HepG2 (cell line): ENCODE measurements around the gene RRAD. TPM values are rescaled to one million over a fixed set of nuclear protein-coding genes. Genes with fewer than 3 reads are reported as not detected.
A peak's percentile ranks its signal among the peaks of the same experiment; 100 is the strongest.

ENCODE experiments used
- ATAC-seq: fragments of 200-7000 bp; cut with Tn5 transposase; 3 replicates; pipeline ENCODE4 v1.9.1; 2020; ENCODE audit warnings: mild to moderate bottlenecking, moderate library complexity
- BruUV-seq: library from RNA; stranded (reverse); fragments of 400-500 nt; replicated peaks from 2 replicates; lab custom pipeline; 2021; lab: Mats Ljungman, UMichigan
- CTCF ChIA-PET: fragments of 300-600 bp; formaldehyde crosslinking; extraction: SDS; loops from one replicate; lab custom pipeline; 2021; ENCODE audit warnings: low total read pairs, inconsistent platforms, low intra/inter-chr PET ratio; lab: Yijun Ruan, JAX
- POLR2A ChIA-PET: fragments of 350-600 bp; sonication (Branson Sonifier 250); formaldehyde crosslinking; loops from one replicate; lab custom pipeline; 2020; ENCODE audit warnings: antibody characterized with exemption, inconsistent platforms; lab: Yijun Ruan, JAX
- DNase-seq: peaks from one replicate; pipeline ENCODE4 v3.0.0-alpha.2; 2015; ENCODE audit warnings: low spot score
- FAIRE-seq: peaks from 3 replicates; lab custom pipeline; 2011; peaks lifted over from hg19 to GRCh38; lab: Jason Lieb, UNC
- H2AFZ ChIP-seq: one replicate; pipeline ENCODE4 v1.6.1; 2011; ENCODE audit warnings: low read length, inconsistent platforms
- H3K27ac ChIP-seq: fragments of 300-600 bp; 3 replicates; pipeline ENCODE4 v1.8.0; 2011; ENCODE audit warnings: mixed run types, mild to moderate bottlenecking, mixed read lengths, low read length, inconsistent platforms; ENCODE audit not compliant: insufficient read depth; ENCODE audit errors: extremely low read length
- H3K27me3 ChIP-seq, 2 experiments: fragments of 200-600 bp in 1 of 2; 2 replicates in 1 of 2; 3 replicates in 1 of 2; pipeline versions ENCODE4 v1.6.0 to v1.8.0; 2011; ENCODE audit warnings: low read length in 2 of 2, mild to moderate bottlenecking in 2 of 2, moderate library complexity in 2 of 2, inconsistent platforms in 1 of 2; ENCODE audit not compliant: insufficient read depth in 2 of 2, control insufficient read depth in 1 of 2
- H3K36me3 ChIP-seq, 2 experiments: fragments of 200-600 bp in 1 of 2; replicated peaks in 1 of 2; 2 replicates in 1 of 2; 3 replicates in 1 of 2; pipeline versions ENCODE4 v1.5.1 to v1.8.0; 2011; ENCODE audit warnings: low read length in 2 of 2, inconsistent platforms in 1 of 2; ENCODE audit not compliant: insufficient read depth in 2 of 2, control insufficient read depth in 1 of 2
- H3K4me1 ChIP-seq: 2 replicates; pipeline ENCODE4 v1.5.1; 2012; ENCODE audit warnings: low read length, inconsistent platforms; ENCODE audit not compliant: insufficient read depth
- H3K4me2 ChIP-seq: 2 replicates; pipeline ENCODE4 v1.6.0; 2011; ENCODE audit warnings: low read depth, low read length, inconsistent platforms
- H3K4me3 ChIP-seq, 3 experiments: fragments of 200-600 bp in 1 of 3; sonication (generic), shearing (Covaris generic) in 1 of 3; replicated peaks in 1 of 3; 2 replicates each; pipeline ENCODE4 v1.5.1; 2011 to 2016; ENCODE audit warnings: low read length in 3 of 3, inconsistent platforms in 2 of 3, low read depth in 2 of 3, mild to moderate bottlenecking in 2 of 3, control low read depth in 1 of 3, mixed read lengths in 1 of 3; ENCODE audit not compliant: insufficient read depth in 1 of 3
- H3K79me2 ChIP-seq: one replicate; pipeline ENCODE4 v1.6.1; 2011; ENCODE audit warnings: low read length, inconsistent platforms; ENCODE audit not compliant: insufficient read depth
- H3K9ac ChIP-seq: 2 replicates; pipeline ENCODE4 v1.6.0; 2011; ENCODE audit warnings: mild to moderate bottlenecking, low read depth, low read length, inconsistent platforms; ENCODE audit not compliant: insufficient read depth
- H3K9me3 ChIP-seq: 2 replicates; pipeline ENCODE4 v1.5.1; 2012; ENCODE audit warnings: mild to moderate bottlenecking, low read length
- H4K20me1 ChIP-seq: 2 replicates; pipeline ENCODE4 v1.6.0; 2011; ENCODE audit warnings: inconsistent platforms, mild to moderate bottlenecking, low read length, moderate library complexity; ENCODE audit not compliant: insufficient read depth
- CREM ChIP-seq, 2 experiments: sonication (generic) in 1 of 2; formaldehyde crosslinking in 1 of 2; IDR thresholded peaks; 2 replicates each; pipeline versions ENCODE4 v1.4.0 to v1.6.1; 2016 to 2020; ENCODE audit warnings: antibody characterized with exemption in 1 of 2, mild to moderate bottlenecking in 1 of 2, missing genetic modification reagents in 1 of 2
- HDAC1 ChIP-seq: sonication (generic); formaldehyde crosslinking; IDR thresholded peaks from 2 replicates; pipeline ENCODE4 v1.5.1; 2020; ENCODE audit warnings: mild to moderate bottlenecking, missing genetic modification reagents
- HOXD1 ChIP-seq: sonication (generic); formaldehyde crosslinking; IDR thresholded peaks from 2 replicates; pipeline ENCODE4 v1.5.0; 2020; ENCODE audit warnings: missing genetic modification reagents
- MXD3 ChIP-seq: IDR thresholded peaks from 2 replicates; pipeline ENCODE4 v1.6.1; 2016; ENCODE audit warnings: mild to moderate bottlenecking, missing biosample characterization, missing genetic modification reagents
- SRY ChIP-seq: sonication (generic); formaldehyde crosslinking; IDR thresholded peaks from 2 replicates; pipeline ENCODE4 v1.8.0; 2022; ENCODE audit warnings: mild to moderate bottlenecking, missing genetic modification reagents
- ZBTB7A ChIP-seq: sonication (generic); formaldehyde crosslinking; IDR thresholded peaks from 2 replicates; pipeline ENCODE4 v1.8.0; 2022; ENCODE audit warnings: mild to moderate bottlenecking, missing genetic modification reagents
- ZNF768 ChIP-seq: sonication (generic); formaldehyde crosslinking; IDR thresholded peaks from 2 replicates; pipeline ENCODE4 v1.4.0; 2020; ENCODE audit warnings: missing genetic modification reagents
- ZNF775 ChIP-seq: sonication (generic); formaldehyde crosslinking; IDR thresholded peaks from 2 replicates; pipeline ENCODE4 v1.4.0; 2020; ENCODE audit warnings: missing genetic modification reagents, mild to moderate bottlenecking, moderate library complexity, borderline replicate concordance
- ZNF879 ChIP-seq: sonication (generic); formaldehyde crosslinking; IDR thresholded peaks from 2 replicates; pipeline ENCODE4 v1.8.1; 2023; ENCODE audit warnings: missing genetic modification reagents
- ZSCAN22 ChIP-seq: sonication (generic); formaldehyde crosslinking; IDR thresholded peaks from 2 replicates; pipeline ENCODE4 v1.4.0; 2020; ENCODE audit warnings: mild to moderate bottlenecking, missing genetic modification reagents
- WGBS: methylation state at CpG from one replicate; pipeline ENCODE4 v1.1.6; 2017; ENCODE audit warnings: low lambda C conversion rate; 5-methylcytosine and 5-hydroxymethylcytosine counted together
- in situ Hi-C: cut with HindIII; loops from 2 replicates; pipeline ENCODE4 v1.10.0; 2017; ENCODE audit warnings: low pct_unique_long_range_greater_than_20kb; ENCODE audit not compliant: extremely low pct_ligation_motif_present
- intact Hi-C: fragments of 100-400 bp; cut with micrococcal nuclease; formaldehyde crosslinking; loops from one replicate; pipeline ENCODE4 v1.10.0; 2022; ENCODE audit not compliant: unreplicated experiment
- polyA plus RNA-seq, 8 experiments: library from polyadenylated mRNA; depleted of rRNA in 3 of 8; stranded (reverse) in 7 of 8; unstranded in 1 of 8; fragments of >200 nt; fragmentation: Illumina TruSeq in 4 of 8; extraction: Trizol in 4 of 8; gene quantifications; 2 replicates each; pipeline versions ENCODE4 v1.2.1 to v1.2.3, GENCODE V29; 2011 to 2016; ENCODE audit warnings: low read depth in 4 of 8, missing spikeins in 1 of 8, mixed read lengths in 1 of 8; ENCODE audit not compliant: insufficient read depth in 1 of 8
- total RNA-seq, 5 experiments: library from RNA; depleted of rRNA; stranded (reverse); fragments of >200 nt; fragmentation: Illumina TruSeq; extraction: Trizol; gene quantifications; 2 replicates each; pipeline ENCODE4 v1.2.3, GENCODE V29; 2016; ENCODE audit warnings: low read depth in 1 of 5
- TF ChIP-seq, protein P1 (sequence below): sonication (generic); formaldehyde crosslinking; IDR thresholded peaks from 2 replicates; pipeline ENCODE4 v1.4.0; 2020; ENCODE audit warnings: mild to moderate bottlenecking, missing genetic modification reagents, borderline replicate concordance
- TF ChIP-seq, protein P2 (sequence below): sonication (generic); formaldehyde crosslinking; IDR thresholded peaks from 2 replicates; pipeline ENCODE4 v1.4.0; 2020; ENCODE audit warnings: mild to moderate bottlenecking, low read depth, missing genetic modification reagents

RRAD gene
- total and polyA plus RNA-seq, 2 of the 13 experiments (the other 11 are each of a cell fraction or from before 2014, with no cell fraction given), result 0.80 to 1.1 TPM

DNA sequence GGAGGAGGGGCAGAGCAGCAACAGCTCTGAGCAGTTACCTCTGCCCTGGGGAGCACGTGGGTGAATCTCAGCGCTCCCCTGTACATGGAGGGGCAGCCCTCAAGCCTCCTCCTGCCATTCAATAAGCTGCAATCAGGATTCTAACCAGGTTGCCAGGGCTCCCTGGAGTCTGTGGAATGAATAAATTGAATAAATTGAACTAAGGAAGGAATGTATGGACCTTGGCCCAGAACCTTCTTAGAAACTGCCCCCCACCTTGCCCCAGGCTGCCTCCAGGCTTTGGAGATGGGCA lies 5.1 kb downstream of the RRAD start (continued):
- TF ChIP-seq SRY (CRISPR knock-in tag) (no peak), CREM (IDR thresholded peaks at IDR 0.05) (no peak), CREM (CRISPR knock-in tag; IDR thresholded peaks at IDR 0.05) (no peak)

DNA sequence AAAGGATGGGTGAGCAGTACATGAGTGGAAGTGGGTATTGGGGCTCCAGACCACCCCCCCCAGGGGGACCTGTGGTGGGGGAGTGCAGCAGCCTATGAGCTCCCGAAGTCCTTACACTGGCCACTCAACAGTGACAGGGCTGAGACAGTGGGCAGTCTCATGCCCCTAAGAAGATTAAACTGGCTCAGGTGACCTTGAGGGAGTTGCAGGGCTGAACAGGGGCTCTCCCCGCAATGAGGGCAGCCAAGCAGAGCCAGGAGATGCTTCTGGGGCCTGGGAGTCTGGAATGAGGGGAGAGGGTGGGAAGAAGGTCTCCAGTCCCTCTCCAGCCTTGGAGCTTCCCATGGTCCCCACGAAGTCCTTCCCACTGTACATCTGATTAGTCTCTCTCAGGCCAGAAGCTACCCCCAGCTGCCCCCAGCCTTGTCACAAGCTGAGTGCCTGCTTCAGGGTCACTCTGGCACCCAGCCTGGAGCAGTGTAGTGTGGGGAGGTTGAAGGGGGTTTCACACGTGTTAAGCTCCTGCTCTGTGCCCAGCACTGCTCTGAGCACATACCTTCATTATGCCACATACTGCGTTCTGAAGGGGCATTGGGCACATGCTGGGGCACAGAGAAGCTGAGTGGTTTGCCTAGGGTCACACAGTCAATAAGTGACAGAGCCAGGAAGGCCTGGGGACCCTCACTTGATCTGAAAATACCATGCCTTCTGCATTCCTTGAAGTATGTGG lies 5.6 kb downstream of the RRAD start:
- CTCF ChIA-PET, result no interaction called here
- WGBS, result 22% methylated on average over 5 of the region's 5 CpGs
- H3K36me3 ChIP-seq, result no peaks in the 10 kb centered on the region
- BruUV-seq, result no TSS peak
- ATAC-seq, result no peak
- no peak overlapping the region for H2AFZ ChIP-seq
- no peak for DNase-seq
- peaks cover 34% of the 10 kb centered on the region for H3K4me1 ChIP-seq
- no peaks in the 10 kb centered on the region for H4K20me1 ChIP-seq
- H3K27ac ChIP-seq, result no peak overlapping the region
- H3K4me2 ChIP-seq, result peak overlapping the region; percentile 64; the same call in 1 of the 2 replicates
- intact Hi-C loops (no loop called here), in situ Hi-C loops (no loop called here)
- no peak overlapping the region for H3K9ac ChIP-seq
- POLR2A ChIA-PET, result interaction anchor here (1.8 to 7.3 kb wide), 5 partner anchors 10 to 18 kb away, joined by 5 to 86 read pairs (median 11); partner anchors contain the start of gene CIAO2B
- no peak for FAIRE-seq
- no peaks in the 10 kb centered on the region for H3K79me2 ChIP-seq
- H3K27me3 ChIP-seq, result peaks cover 0 to 4% of the 10 kb centered on the region in 2 experiments; a peak in 3 of 5 replicates
- H3K9me3 ChIP-seq, result no peaks in the 10 kb centered on the region
- no peak overlapping the region for H3K4me3 ChIP-seq
- TF ChIP-seq, protein P1, sequence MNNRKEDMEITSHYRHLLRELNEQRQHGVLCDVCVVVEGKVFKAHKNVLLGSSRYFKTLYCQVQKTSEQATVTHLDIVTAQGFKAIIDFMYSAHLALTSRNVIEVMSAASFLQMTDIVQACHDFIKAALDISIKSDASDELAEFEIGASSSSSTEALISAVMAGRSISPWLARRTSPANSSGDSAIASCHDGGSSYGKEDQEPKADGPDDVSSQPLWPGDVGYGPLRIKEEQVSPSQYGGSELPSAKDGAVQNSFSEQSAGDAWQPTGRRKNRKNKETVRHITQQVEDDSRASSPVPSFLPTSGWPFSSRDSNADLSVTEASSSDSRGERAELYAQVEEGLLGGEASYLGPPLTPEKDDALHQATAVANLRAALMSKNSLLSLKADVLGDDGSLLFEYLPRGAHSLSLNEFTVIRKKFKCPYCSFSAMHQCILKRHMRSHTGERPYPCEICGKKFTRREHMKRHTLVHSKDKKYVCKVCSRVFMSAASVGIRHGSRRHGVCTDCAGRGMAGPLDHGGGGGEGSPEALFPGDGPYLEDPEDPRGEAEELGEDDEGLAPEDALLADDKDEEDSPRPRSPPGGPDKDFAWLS (CRISPR knock-in tag), result no peak
- TF ChIP-seq ZNF879 (CRISPR knock-in tag), result no peak
- TF ChIP-seq, protein P2, sequence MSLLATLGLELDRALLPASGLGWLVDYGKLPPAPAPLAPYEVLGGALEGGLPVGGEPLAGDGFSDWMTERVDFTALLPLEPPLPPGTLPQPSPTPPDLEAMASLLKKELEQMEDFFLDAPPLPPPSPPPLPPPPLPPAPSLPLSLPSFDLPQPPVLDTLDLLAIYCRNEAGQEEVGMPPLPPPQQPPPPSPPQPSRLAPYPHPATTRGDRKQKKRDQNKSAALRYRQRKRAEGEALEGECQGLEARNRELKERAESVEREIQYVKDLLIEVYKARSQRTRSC (CRISPR knock-in tag), result no peak
- no peak for TF ChIP-seq ZNF775 (CRISPR knock-in tag)
- TF ChIP-seq ZNF768 (CRISPR knock-in tag), result peak; percentile 80
- no peak for TF ChIP-seq MXD3 (CRISPR knock-in tag)
- 0 out of 2 replicates have a peak, but pooled peaks have one; percentile 9 for TF ChIP-seq ZBTB7A (CRISPR knock-in tag)
- no peak for TF ChIP-seq HOXD1 (CRISPR knock-in tag)
- TF ChIP-seq ZSCAN22 (CRISPR knock-in tag), result 0 out of 2 replicates have a peak, but pooled peaks have one; percentile 14
- TF ChIP-seq HDAC1 (CRISPR knock-in tag), result peak; percentile 14; the same call in 1 of the 2 replicates
